Gastroesophageal sphincter (tissue), 4 donors: Measurements from ENCODE around the gene PSMB7. TPM values are rescaled to one million over a fixed set of nuclear protein-coding genes. Genes with fewer than 3 reads are reported as not detected.

Experiments
- ATAC-seq: fragments of 150-250 bp; one replicate; pipeline ENCODE4 v1.9.1; 2016; ENCODE audit warnings: mild to moderate bottlenecking, moderate library complexity
- H3K27ac ChIP-seq, 4 donors: fragments of 200-600 bp; sonication (generic) in 3 of 4; 1 replicate in 3 of 4; 2 replicates in 1 of 4; pipeline ENCODE4 v1.5.1; 2016 to 2019
- H3K27me3 ChIP-seq: fragments of 200-600 bp; sonication (generic); one replicate; pipeline ENCODE4 v1.5.1; 2019
- H3K36me3 ChIP-seq, 2 donors: fragments of 200-600 bp; sonication (generic); one replicate each; pipeline ENCODE4 v1.5.1; 2019; ENCODE audit warnings: control low read depth in 1 of 2
- H3K4me1 ChIP-seq, 3 donors: fragments of 200-600 bp; sonication (generic); 1 replicate in 2 of 3; 2 replicates in 1 of 3; pipeline ENCODE4 v1.5.1; 2016 to 2019; ENCODE audit warnings: control low read depth in 2 of 3
- H3K4me3 ChIP-seq, 2 donors: fragments of 200-600 bp; sonication (generic); one replicate each; pipeline ENCODE4 v1.5.1; 2019; ENCODE audit warnings: mild to moderate bottlenecking in 1 of 2, moderate library complexity in 1 of 2
- H3K9me3 ChIP-seq, 3 donors: fragments of 200-600 bp; sonication (generic); one replicate each; pipeline ENCODE4 v1.5.1; 2017 to 2019; ENCODE audit warnings: control low read depth in 2 of 3
- CTCF ChIP-seq, 4 experiments: fragments of 200-600 bp in 2 of 4; fragments of 450-650 bp in 2 of 4; sonication (generic) in 1 of 4; IDR thresholded peaks; one replicate each; pipeline ENCODE4 v1.5.1; 2017 to 2019; ENCODE audit warnings: antibody characterized with exemption in 4 of 4, mild to moderate bottlenecking in 2 of 4, moderate library complexity in 2 of 4
- EP300 ChIP-seq: sonication (generic); formaldehyde crosslinking; IDR thresholded peaks from one replicate; pipeline ENCODE4 v1.6.1; 2017; ENCODE audit warnings: antibody characterized with exemption, mild to moderate bottlenecking
- POLR2A ChIP-seq, 2 donors: fragments of 450-650 bp; IDR thresholded peaks; one replicate each; pipeline ENCODE4 v1.6.1; 2017; ENCODE audit warnings: antibody characterized with exemption in 2 of 2, mild to moderate bottlenecking in 2 of 2, moderate library complexity in 1 of 2
- POLR2AphosphoS5 ChIP-seq: sonication (generic); formaldehyde crosslinking; IDR thresholded peaks from one replicate; pipeline ENCODE4 v1.6.1; 2017; ENCODE audit warnings: antibody characterized with exemption
- WGBS, 2 donors: methylation state at CpG; one replicate each; pipeline ENCODE4 v1.1.5; 2018; ENCODE audit warnings: low coverage in 1 of 2; 5-methylcytosine and 5-hydroxymethylcytosine counted together
- total RNA-seq, 4 donors: library from RNA; depleted of rRNA; stranded (reverse); fragments of >200 nt; gene quantifications; one replicate each; pipeline ENCODE4 v1.1.0, GENCODE V29; 2016

PSMB7 gene
- total RNA-seq, 4 donors from 2014 or later, result 116 to 152 (median 144) TPM

DNA sequence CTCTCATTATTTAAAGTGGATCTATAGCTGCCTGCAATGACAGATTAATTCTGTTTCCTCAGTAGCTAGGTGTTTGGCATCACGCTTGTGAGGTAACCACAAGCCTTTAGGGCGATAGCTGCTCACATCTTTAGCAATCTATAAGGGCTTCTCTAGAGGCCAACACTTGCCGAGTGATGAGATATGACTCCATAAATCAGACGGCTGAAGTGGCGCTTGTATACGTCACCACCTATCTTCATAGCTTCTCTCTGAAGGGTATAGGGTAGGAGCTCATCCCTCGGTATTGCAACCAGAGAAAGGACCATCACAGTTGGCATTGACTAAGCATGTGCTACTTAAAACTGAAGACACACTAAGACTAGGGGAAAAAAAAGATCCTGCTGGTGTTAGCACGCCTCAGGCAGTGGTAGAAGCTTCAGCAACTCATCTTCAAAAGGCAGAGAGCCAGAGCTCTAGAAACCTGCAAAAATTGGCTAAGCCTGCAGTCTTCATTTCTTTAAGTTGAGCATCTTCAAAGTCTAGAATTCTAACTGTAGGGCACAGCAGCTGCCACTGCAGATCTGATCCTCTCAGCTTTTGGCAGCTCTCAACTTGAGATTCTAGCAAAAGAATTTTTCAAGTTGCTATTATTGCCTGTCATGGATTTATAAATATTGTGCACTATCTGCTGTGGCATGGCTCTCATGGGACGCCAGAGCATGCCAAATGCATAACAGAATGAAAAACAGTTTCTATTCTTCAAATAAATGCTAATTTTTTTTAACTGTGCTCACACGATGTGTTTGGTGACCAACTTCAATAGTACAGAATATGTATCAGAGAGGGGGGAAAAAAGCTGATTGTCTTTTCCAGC, 37.5 kb downstream of the PSMB7 start:
- Histone ChIP-seq H3K27ac (no peak overlapping the region), H3K27me3 (no peaks in the 10 kb centered on the region), H3K36me3 (peaks cover 0 to 34% of the 10 kb centered on the region in 2 donors), H3K9me3 (no peaks in the 10 kb centered on the region), H3K4me1 (peaks cover 3 to 35% (median 4%) of the 10 kb centered on the region in 3 donors), H3K4me3 (no peak overlapping the region)
- ATAC-seq, result no peak
- no peak for TF ChIP-seq EP300
- TF ChIP-seq POLR2A (IDR thresholded peaks at IDR 0.05), result no peak
- TF ChIP-seq CTCF (IDR thresholded peaks at IDR 0.05), result no peak
- TF ChIP-seq POLR2AphosphoS5, result no peak
- 53 to 70% methylated on average over 5 to 10 of the region's 10 CpGs for WGBS, 2 donors

- Histone ChIP-seq H3K27me3 (no peaks in the 10 kb centered on the region), H3K4me3 (no peak overlapping the region), H3K27ac (no peak overlapping the region), H3K36me3 (peaks cover 0 to 23% of the 10 kb centered on the region in 2 donors), H3K9me3 (no peaks in the 10 kb centered on the region), H3K4me1 (peaks cover 3 to 43% (median 4%) of the 10 kb centered on the region in 3 donors)
- 14 to 54% methylated on average over 1 of the region's 1 CpG for WGBS, 2 donors
- TF ChIP-seq CTCF (IDR thresholded peaks at IDR 0.05) (no peak), POLR2A (IDR thresholded peaks at IDR 0.05) (no peak)
- no peak for ATAC-seq
Observed at GRCh38 chr9:124376329-124376728, 38.9 kb downstream of the PSMB7 start.

DNA sequence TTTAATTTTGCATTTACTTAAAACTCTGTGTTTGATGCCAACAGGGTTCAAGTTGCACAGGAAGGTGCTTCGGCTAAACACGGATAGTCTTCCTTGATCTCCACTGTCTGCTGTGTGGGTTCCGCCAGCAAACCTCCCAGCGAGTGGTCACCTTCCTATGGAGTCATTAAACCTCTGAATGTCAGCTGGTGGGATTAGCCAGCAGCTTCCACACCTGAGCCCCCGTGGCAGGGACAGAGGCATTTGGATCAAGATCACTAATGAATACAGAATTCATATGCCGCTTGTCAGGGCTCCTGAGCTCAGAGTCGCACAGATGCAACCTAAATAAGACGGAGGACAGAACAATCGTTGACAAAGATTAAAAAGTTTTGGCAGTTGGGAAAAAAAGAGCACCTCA, 39.5 kb downstream of the PSMB7 start:
- Histone ChIP-seq H3K9me3 (no peaks in the 10 kb centered on the region), H3K27ac (no peak overlapping the region), H3K27me3 (no peaks in the 10 kb centered on the region), H3K4me1 (peaks cover 3 to 44% (median 4%) of the 10 kb centered on the region in 3 donors), H3K36me3 (peaks cover 0 to 22% of the 10 kb centered on the region in 2 donors), H3K4me3 (no peak overlapping the region)
- no peak for ATAC-seq
- no peak for TF ChIP-seq EP300
- no peak for TF ChIP-seq POLR2A (IDR thresholded peaks at IDR 0.05)
- no peak for TF ChIP-seq POLR2AphosphoS5
- TF ChIP-seq CTCF (IDR thresholded peaks at IDR 0.05), result no peak
- WGBS, 2 donors, result 38 to 89% methylated on average over 3 to 8 of the region's 9 CpGs

DNA sequence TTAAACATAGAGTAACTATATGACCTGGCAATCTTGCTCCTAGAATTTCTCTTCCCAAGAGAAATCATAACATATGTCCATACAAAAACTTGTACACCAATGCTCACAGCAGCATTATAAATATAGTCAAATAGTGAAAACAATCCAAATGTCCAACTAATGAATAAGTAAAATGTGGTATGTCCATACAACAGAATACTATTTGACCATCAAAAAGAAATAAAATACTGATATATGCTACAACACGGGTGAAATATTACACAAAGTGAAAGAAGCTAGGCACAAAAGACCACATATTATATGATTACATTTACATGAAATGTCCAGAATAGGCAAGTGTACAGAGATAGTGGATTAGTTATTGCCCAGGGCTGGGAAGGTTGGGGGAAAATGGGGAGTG, 41.4 kb downstream of the PSMB7 start:
- Histone ChIP-seq H3K27me3 (no peaks in the 10 kb centered on the region), H3K27ac (no peak overlapping the region), H3K36me3 (peaks cover 0 to 8% of the 10 kb centered on the region in 2 donors), H3K4me1 (peaks cover 3 to 60% (median 4%) of the 10 kb centered on the region in 3 donors), H3K4me3 (no peak overlapping the region), H3K9me3 (no peaks in the 10 kb centered on the region)
- TF ChIP-seq CTCF (IDR thresholded peaks at IDR 0.05), result no peak
- no peak for TF ChIP-seq POLR2AphosphoS5
- TF ChIP-seq POLR2A (IDR thresholded peaks at IDR 0.05), result no peak
- no peak for TF ChIP-seq EP300
- no peak for ATAC-seq
- 91 to 100% methylated on average over 1 of the region's 1 CpG for WGBS, 2 donors

DNA sequence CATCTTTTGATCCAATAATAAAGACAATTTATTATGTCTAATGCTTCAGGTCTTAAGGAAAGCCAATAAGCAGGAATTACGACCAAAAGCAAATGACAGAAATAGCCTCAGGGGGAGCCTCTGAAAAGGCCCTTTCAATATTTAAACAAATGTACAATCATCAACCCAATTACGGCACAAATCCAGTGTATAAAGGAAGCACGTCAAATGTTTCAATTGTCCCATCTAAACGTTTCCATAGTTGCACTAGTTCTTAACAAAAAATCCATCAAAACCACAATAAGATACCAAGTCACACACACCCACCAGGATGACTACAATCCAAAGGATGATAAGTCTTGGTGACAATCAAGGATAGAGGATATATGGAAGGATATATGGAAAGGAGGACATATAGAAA, 41.9 kb downstream of the PSMB7 start:
- no peaks in the 10 kb centered on the region for H3K27me3 ChIP-seq
- TF ChIP-seq POLR2AphosphoS5, result no peak
- TF ChIP-seq EP300, result no peak
- TF ChIP-seq CTCF (IDR thresholded peaks at IDR 0.05), result no peak
- TF ChIP-seq POLR2A (IDR thresholded peaks at IDR 0.05), result no peak
- no peak for ATAC-seq
- peaks cover 2 to 55% (median 4%) of the 10 kb centered on the region in 3 donors for H3K4me1 ChIP-seq
- no peak overlapping the region for H3K4me3 ChIP-seq
- H3K27ac ChIP-seq, result no peak overlapping the region
- H3K36me3 ChIP-seq, result peaks cover 0 to 8% of the 10 kb centered on the region in 2 donors
- 82% methylated on average over 4 of the region's 4 CpGs for WGBS, 2 donors
- H3K9me3 ChIP-seq, result no peaks in the 10 kb centered on the region
